ENCODE measurements around the gene IGSF23.
A peak's percentile ranks its signal among the peaks of the same experiment; 100 is the strongest.
"Not testable (repeated sequence)": the region's sequence is repeated elsewhere in the genome, so short reads cannot be mapped to it uniquely, and the experiment has no call there.

The IGSF23 gene

DNA sequence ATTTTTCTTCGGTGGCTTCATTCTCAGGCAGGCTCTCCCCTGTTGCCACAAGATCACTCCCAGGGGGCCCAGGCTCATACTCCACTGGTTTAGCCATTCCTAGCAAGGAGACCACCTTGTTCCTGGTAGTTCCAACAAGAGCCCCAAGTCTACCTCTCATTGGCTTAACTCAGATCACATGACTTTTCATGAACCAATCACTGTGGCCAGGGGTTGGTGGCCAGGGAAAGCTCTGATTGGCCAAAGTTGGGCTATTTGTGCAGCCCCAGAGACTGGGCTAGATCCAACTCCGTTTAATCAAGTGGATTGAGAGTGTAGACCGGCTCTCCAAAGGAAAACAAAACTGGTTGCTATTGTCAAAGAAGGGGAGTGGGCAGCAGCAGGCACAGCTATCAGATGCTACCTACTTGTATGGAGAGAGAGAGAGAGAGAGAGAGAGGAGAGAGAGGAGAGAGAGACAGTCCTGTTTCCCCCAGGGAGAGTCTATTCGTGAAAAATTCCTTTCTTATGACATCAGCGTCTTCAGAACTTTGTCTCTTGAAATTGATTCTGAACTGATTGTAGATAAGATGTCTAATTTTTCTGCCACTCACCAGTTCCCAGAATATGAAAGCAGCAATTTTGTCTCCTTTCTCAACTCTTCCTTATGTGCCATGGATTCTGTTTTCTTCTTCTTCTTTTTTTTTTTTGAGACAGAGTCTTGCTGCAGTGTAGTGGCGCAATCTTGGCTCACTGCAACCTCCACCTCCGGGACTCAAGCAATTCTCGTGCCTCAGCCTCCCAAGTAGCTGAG lies 63.9 kb downstream of the IGSF23 start:
- H3K4me3 ChIP-seq (ENCODE audit: low read length) = no peak overlapping the region
- no peaks in the 10 kb centered on the region for H3K4me1 ChIP-seq (ENCODE audit: insufficient read depth, low read length)
- no peaks in the 10 kb centered on the region for H3K9me3 ChIP-seq (ENCODE audit: low read length)
- H3K36me3 ChIP-seq (ENCODE audit: insufficient read depth, low read length) = no peaks in the 10 kb centered on the region
- H2AFZ ChIP-seq (ENCODE audit: low read depth, low read length) = peak overlapping the region; percentile 5
- H3K27me3 ChIP-seq (ENCODE audit: insufficient read depth, low read length) = no peaks in the 10 kb centered on the region

DNA sequence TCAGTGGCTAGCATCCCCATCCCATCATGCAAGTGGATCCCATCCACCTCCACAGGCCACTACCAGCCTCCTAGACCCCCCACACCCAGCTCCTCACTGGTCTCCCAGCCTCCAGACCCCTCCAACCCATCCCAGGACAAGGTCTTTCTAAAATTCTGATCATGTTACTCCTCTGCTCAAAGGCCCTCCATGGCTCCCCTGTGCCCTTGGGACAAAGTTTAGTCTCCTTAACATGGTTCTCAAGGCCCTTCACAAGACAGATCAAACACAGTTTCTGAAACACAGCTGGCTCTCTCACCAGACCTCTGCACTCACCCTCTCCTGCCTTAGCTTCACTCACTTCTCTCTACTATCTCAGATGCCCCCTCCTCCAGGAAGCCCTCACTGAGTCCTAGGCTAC lies 67.2 kb downstream of the IGSF23 start:
- H3K27me3 ChIP-seq (ENCODE audit: insufficient read depth, low read length) = no peaks in the 10 kb centered on the region
- no peaks in the 10 kb centered on the region for H3K36me3 ChIP-seq (ENCODE audit: insufficient read depth, low read length)
- H3K4me1 ChIP-seq (ENCODE audit: insufficient read depth, low read length) = no peaks in the 10 kb centered on the region
- H2AFZ ChIP-seq (ENCODE audit: low read depth, low read length) = no peak overlapping the region
- H3K4me3 ChIP-seq (ENCODE audit: low read length) = no peak overlapping the region
- H3K9me3 ChIP-seq (ENCODE audit: low read length) = no peaks in the 10 kb centered on the region

DNA sequence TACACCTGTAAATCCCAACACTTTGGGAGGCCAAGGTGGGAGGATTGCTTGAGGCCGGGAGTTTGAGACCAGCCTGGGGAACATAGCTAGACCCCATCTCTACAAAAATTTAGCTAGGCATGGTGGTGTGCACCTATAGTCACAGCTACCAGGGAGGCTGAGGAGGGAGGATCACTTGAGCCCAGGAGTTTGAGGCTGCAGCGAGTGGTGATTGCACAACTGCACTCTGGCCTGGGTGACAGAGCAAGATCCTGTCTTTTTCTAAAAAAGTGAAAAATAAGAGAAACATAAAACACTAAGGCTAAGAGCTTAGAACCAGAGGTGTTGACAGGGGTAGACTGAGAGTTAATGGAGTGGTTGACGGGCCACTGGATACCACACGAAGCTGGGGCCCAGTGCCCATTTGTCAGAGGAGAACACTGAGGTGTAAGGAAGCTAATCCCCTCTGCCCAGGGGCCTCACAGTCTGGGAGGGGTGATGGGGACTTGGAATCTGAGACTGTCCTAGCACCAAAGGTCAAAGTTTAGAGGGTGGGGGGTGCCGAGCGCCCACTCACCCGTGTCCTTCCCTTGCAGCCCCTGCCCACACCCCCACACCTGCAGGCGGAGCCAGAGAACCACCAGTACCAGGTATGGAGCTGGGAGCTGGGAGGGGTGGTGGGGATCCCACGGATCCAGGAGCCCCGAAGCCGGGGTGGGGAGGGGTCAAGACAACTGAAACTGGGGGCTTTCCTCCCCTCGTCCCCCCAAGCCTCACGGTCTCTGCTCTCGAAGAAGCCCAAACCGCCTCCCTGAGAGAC lies 68.8 kb downstream of the IGSF23 start:
- Histone ChIP-seq H3K27me3 (ENCODE audit: insufficient read depth, low read length) (no peaks in the 10 kb centered on the region), H2AFZ (ENCODE audit: low read depth, low read length) (no peak overlapping the region), H3K4me1 (ENCODE audit: insufficient read depth, low read length) (no peaks in the 10 kb centered on the region), H3K4me3 (ENCODE audit: low read length) (no peak overlapping the region), H3K36me3 (ENCODE audit: insufficient read depth, low read length) (no peaks in the 10 kb centered on the region), H3K9me3 (ENCODE audit: low read length) (no peaks in the 10 kb centered on the region)

DNA sequence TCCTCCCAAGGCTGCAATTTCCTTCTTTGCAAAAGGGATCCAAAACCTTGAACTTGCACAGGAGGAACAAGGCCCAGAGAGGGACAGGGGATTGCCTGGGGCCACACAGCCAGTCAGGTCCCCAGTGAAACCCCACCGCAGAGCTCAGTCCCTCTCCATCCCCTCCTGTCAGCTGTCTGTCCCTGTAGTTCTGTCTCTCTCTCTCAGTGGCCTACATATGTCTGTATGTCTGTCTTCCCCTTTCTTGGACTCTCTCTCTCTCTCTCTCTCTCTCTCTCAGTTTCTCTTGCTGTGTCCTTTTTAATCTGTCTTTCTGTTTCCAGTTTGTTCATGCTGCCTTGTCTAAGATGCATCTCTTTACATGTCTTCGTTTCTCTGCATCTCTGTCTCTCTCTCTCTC lies 69.4 kb downstream of the IGSF23 start:
- Histone ChIP-seq H3K36me3 (ENCODE audit: insufficient read depth, low read length) (no peaks in the 10 kb centered on the region), H2AFZ (ENCODE audit: low read depth, low read length) (no peak overlapping the region), H3K4me3 (ENCODE audit: low read length) (no peak overlapping the region), H3K4me1 (ENCODE audit: insufficient read depth, low read length) (no peaks in the 10 kb centered on the region), H3K27me3 (ENCODE audit: insufficient read depth, low read length) (no peaks in the 10 kb centered on the region), H3K9me3 (ENCODE audit: low read length) (no peaks in the 10 kb centered on the region)

DNA sequence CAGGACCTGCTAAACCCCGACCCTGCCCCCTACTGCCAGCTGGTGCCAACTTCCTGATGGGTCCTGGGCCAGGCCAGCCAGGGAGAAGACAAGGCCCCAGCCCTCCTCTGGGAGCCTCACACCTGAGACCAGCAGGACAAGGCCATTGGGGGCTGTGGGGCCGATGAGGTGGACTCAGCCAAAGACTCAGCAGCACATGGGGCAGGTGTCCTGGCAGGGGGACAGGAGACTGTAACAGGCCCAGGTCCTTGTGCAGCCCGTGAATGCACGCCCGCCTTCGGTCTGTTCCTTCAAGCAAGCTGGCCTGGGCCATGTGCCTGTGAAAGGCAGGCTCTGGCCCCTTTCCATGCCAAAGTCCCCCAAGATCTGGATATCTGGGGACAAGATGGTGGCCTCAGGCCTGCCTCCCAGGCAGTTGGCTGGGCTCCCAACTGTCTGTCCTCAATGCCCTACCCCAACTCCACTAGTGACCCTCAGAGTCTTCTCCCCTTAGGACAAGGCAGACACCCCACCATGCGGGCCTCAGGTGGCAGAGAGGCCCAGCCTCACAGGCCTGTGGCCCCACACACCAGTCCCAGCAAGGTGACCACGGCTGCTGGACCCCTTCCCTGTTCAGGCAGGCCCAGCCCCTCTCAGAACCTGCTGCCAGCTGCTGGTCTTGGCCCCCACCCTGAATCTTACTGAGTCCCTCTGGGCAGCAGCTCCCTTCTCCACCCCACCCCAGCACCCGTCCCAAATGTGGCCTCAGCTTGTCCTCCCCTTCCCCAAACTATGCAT lies 70.3 kb downstream of the IGSF23 start:
- Histone ChIP-seq H3K4me3 (ENCODE audit: low read length) (no peak overlapping the region), H3K36me3 (ENCODE audit: insufficient read depth, low read length) (no peaks in the 10 kb centered on the region), H3K27me3 (ENCODE audit: insufficient read depth, low read length) (no peaks in the 10 kb centered on the region), H2AFZ (ENCODE audit: low read depth, low read length) (no peak overlapping the region), H3K9me3 (ENCODE audit: low read length) (no peaks in the 10 kb centered on the region), H3K4me1 (ENCODE audit: insufficient read depth, low read length) (no peaks in the 10 kb centered on the region)

DNA sequence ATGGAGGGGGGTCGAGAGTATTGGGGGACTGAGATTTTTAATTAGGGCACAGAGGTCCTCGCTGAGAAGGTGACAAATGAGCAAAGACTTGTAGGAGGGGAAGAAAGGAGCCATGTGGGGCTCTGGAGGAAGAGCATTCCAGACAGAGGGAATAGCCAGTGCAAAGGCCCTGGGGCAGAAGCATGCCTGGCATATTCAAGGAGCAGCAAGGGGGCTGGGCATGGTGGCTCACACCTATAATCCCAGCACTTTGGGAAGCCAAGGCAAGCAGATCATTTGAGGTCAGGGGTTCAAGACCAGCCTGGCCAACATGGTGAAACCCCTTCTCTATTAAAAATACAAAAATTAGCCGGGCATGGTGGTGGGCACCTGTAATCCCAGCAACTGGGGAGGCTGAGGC lies 71.0 kb downstream of the IGSF23 start:
- H3K9me3 ChIP-seq (ENCODE audit: low read length); H3K4me1 ChIP-seq (ENCODE audit: insufficient read depth, low read length); H3K27me3 ChIP-seq (ENCODE audit: insufficient read depth, low read length); H3K36me3 ChIP-seq (ENCODE audit: insufficient read depth, low read length); H2AFZ ChIP-seq (ENCODE audit: low read depth, low read length); H3K4me3 ChIP-seq (ENCODE audit: low read length): not testable (repeated sequence)

DNA sequence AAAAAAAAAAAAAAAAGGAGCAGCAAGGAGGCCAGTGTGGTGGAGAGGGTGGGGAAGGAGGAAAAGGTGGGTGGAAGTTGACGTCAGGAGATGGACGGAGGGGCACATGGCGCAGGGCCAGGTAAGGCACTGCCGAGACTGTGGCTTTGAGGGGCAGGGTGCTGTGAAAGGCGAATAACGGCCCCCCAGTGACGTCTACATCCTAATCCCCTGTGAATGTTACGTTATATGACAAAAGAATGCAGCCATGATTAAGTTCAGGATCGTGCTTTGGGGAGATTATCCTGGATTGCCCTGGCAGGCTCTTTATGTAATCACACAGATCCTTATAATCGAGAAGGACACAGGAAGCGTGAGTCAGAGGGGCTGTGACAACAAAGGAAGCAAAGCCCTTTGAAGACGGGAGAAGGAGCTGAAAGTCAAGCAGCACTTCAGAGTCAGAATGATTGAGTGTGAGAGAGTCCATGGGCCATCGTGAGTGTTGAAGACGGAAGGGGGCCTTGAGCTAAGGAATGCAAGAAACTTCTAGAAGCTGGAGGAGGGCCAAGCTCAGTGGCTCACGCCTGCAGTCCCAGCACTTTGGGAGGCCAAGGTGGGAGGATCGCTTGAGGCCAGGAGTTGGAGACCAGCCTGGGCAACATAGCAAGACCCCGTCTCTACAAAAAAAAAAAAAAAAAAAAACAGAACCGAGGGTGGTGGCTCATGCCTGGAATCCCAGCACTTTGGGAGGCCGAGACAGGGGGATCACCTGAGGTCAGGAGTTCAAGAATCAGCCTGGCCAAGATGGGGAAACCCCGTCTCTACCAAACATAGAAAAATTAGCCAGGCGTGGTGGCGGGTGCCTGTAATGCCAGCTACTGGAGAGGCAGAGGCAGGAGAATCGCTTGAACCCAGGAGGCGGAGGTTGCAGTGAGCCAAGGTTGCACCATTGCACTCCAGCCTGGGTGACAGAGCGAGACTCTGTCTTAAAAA lies 71.8 kb downstream of the IGSF23 start:
- no peaks in the 10 kb centered on the region for H3K9me3 ChIP-seq (ENCODE audit: low read length)
- H3K27me3 ChIP-seq (ENCODE audit: insufficient read depth, low read length) = no peaks in the 10 kb centered on the region
- no peak overlapping the region for H3K4me3 ChIP-seq (ENCODE audit: low read length)
- H3K4me1 ChIP-seq (ENCODE audit: insufficient read depth, low read length) = no peaks in the 10 kb centered on the region
- no peak overlapping the region for H2AFZ ChIP-seq (ENCODE audit: low read depth, low read length)
- no peaks in the 10 kb centered on the region for H3K36me3 ChIP-seq (ENCODE audit: insufficient read depth, low read length)

DNA sequence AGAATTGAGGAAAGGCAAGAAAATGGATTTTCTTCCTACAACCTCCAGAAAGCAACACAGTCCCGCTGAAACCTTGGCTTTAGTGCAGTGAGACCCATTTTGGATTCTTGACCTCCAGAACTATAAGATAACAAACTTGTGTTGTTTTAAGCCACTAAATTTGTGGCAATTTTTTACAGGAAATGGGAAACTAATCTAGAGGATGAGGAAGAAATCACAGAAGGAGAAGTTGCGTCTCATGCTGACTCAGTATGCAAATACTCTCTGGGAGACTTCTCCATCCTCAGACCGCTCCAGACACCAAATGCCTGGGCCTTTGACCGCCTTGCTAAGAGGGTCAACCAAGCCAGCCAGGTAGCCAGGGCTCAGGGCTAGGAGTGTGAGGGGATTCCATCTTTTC lies 72.5 kb downstream of the IGSF23 start:
- Histone ChIP-seq H3K4me3 (ENCODE audit: low read length) (no peak overlapping the region), H3K4me1 (ENCODE audit: insufficient read depth, low read length) (no peaks in the 10 kb centered on the region), H3K9me3 (ENCODE audit: low read length) (no peaks in the 10 kb centered on the region), H2AFZ (ENCODE audit: low read depth, low read length) (no peak overlapping the region), H3K27me3 (ENCODE audit: insufficient read depth, low read length) (no peaks in the 10 kb centered on the region), H3K36me3 (ENCODE audit: insufficient read depth, low read length) (no peaks in the 10 kb centered on the region)
